ENCODE data around the gene LPCAT1. TPM values are rescaled to one million over a fixed set of nuclear protein-coding genes. Genes with fewer than 3 reads are reported as not detected.

LPCAT1 gene
- total RNA-seq, 2 experiments from 2014 or later, result 49.4 to 49.6 TPM

DNA sequence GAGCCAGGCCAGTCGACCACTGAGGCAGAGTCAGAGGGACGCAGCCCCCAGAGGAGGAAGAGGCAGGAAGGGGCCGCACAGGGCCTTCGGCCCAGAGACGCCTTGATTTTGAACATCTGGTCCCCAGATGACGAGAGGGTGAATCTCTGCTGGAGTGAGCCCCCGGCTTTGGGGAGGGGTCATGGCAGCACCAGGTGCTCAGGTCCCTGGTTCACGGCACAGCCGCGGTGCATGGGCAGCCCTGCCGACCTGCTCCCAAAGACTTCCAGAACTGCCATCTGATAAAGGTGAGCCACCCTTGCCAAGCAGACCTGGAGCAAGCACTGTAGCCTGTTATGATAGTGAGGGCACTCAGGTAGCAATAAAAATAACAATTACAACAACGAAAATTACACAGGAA, 29.8 kb downstream of the LPCAT1 start:
- Mint-ChIP-seq H3K27ac (peak overlapping the region; percentile 42), H3K4me1 (peaks cover 66% of the 10 kb centered on the region), H3K4me3 (no peak overlapping the region), H3K9me3 (no peaks in the 10 kb centered on the region), H3K27me3 (no peaks in the 10 kb centered on the region), H3K36me3 (peaks cover 49% of the 10 kb centered on the region)
- DNase-seq, result no peak

DNA sequence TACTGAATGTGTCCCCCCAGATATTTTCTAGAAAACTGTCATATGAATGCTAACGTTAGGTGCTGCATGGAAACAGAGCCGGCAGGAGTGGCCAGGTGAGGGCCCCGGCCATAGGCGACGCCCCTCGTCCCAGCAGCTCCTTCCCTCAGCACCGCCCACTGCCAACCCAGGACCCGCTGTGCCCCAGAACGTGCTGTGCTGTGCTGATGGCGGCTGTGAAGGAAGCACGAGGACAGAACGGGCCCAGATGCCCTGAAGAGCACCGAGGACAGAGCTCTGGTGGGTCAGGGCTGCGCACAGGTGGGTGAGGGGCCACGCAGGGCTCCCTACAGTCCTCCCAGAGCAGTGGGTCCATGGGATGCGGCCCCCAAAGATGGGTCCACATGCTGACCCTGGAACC, 30.3 kb downstream of the LPCAT1 start:
- peaks cover 45% of the 10 kb centered on the region for H3K36me3 Mint-ChIP-seq
- DNase-seq, result no peak
- H3K4me1 Mint-ChIP-seq, result peaks cover 70% of the 10 kb centered on the region
- H3K27me3 Mint-ChIP-seq, result no peaks in the 10 kb centered on the region
- no peaks in the 10 kb centered on the region for H3K9me3 Mint-ChIP-seq
- H3K4me3 Mint-ChIP-seq, result peak overlapping the region; percentile 47
- peak overlapping the region; percentile 51 for H3K27ac Mint-ChIP-seq

DNA sequence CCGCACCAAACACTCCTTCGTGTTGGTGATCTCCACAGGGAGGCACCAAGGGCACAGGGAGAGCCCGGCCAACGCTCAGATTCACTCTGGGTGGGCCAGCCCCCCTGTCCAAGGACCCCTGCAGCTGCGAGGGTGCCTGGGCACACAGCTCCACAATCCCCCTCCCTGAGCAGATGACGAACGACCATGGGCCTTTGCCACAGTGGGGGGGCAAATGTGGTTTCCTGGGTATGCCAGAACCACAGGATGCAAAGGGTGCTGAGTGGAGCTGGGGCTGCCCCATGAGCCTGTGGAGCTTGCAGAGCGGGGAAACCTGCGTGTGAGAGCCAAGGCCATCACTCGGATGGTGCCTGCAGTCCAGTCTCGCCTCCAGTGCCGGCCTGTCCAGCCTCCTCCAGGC, 31.0 kb downstream of the LPCAT1 start:
- H3K36me3 Mint-ChIP-seq, result peaks cover 42% of the 10 kb centered on the region
- H3K27me3 Mint-ChIP-seq, result no peaks in the 10 kb centered on the region
- no peak overlapping the region for H3K27ac Mint-ChIP-seq
- no peak overlapping the region for H3K4me3 Mint-ChIP-seq
- H3K4me1 Mint-ChIP-seq, result peaks cover 70% of the 10 kb centered on the region
- DNase-seq, result peak; percentile 46
- H3K9me3 Mint-ChIP-seq, result no peaks in the 10 kb centered on the region

DNA sequence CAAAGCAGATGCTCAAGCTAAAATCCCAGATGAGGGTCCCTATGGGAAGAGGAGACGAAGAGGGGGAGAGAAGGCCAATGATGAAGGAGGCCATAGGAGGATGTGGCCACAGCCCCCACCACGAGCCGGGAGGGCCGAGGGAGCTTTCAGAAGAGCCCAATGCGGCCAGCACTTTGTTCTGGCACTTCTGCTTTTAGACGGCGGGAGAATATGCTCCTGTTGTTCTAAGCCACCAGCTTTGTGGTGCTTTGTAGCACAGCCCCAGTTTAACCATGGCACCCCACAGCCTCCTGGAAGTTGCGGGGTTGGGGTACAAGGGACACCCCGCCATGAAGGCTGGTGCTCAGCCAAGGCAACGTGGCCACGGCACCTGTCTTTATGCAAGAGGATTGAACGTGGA, 33.4 kb downstream of the LPCAT1 start:
- Mint-ChIP-seq H3K27ac (no peak overlapping the region), H3K4me3 (no peak overlapping the region), H3K4me1 (peaks cover 59% of the 10 kb centered on the region), H3K36me3 (peaks cover 44% of the 10 kb centered on the region), H3K9me3 (no peaks in the 10 kb centered on the region), H3K27me3 (no peaks in the 10 kb centered on the region)
- no peak for DNase-seq

DNA sequence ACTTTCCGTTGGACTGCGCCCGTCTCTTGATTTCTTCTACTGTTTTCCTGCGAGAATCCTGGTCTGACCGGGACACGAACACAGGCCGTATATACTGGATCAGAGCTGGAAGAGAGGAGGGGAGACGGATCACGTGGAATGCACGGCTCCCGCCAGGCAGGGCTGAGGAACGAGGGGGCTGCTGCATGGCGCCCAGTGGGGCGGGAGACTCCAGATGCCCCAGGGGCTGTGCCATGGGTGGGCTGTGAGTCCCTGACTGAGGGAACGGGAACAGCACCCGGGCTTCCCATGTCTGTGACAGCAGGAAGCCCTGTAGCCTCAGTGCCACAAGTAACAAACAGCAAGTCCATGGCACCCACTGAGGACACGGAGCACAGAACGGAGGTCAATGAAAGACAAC, 34.0 kb downstream of the LPCAT1 start:
- Mint-ChIP-seq H3K27ac (peak overlapping the region; percentile 68), H3K36me3 (peaks cover 42% of the 10 kb centered on the region), H3K4me3 (no peak overlapping the region), H3K9me3 (no peaks in the 10 kb centered on the region), H3K4me1 (peaks cover 58% of the 10 kb centered on the region), H3K27me3 (no peaks in the 10 kb centered on the region)
- DNase-seq, result no peak

DNA sequence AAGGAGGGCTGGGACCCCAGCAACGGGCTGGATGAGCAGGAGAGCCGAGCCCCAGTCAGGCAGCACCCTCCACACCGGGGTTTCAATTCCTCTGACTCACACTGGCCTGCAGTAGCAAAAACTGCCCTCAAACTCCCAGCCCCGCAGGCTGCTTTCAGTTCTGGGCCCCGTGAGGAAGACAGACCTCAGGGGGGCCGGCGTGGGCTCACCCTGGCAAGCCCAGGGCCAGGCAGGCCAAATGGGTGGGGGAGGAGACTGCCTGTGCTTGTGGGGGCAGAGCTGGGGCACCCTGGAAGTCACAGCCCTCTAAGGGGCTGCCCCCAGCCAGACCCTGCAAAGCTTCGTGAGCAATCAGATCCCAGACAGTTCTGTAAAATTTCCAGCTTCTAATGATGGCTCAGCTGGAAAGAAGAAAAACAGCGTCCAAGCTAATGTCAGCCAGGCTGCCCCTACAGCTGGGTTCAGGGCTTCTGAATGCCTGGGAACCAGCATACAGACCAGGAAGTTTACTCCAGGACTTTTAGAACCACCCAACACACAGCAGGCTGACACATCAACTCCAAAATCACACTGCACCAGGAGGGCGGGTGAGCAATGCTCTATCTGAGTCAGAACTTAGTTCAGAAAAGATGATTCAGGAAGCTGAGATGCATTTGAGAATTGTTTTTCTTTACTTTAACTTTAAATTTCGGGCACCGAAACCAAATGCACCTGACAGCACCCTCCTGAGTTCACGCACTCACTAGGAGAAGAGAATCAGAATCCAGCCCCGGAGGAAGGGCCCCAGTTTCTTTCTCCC, 34.7 kb downstream of the LPCAT1 start:
- Mint-ChIP-seq H3K4me1 (peaks cover 56% of the 10 kb centered on the region), H3K9me3 (no peaks in the 10 kb centered on the region), H3K4me3 (peak overlapping the region; percentile 30)

DNA sequence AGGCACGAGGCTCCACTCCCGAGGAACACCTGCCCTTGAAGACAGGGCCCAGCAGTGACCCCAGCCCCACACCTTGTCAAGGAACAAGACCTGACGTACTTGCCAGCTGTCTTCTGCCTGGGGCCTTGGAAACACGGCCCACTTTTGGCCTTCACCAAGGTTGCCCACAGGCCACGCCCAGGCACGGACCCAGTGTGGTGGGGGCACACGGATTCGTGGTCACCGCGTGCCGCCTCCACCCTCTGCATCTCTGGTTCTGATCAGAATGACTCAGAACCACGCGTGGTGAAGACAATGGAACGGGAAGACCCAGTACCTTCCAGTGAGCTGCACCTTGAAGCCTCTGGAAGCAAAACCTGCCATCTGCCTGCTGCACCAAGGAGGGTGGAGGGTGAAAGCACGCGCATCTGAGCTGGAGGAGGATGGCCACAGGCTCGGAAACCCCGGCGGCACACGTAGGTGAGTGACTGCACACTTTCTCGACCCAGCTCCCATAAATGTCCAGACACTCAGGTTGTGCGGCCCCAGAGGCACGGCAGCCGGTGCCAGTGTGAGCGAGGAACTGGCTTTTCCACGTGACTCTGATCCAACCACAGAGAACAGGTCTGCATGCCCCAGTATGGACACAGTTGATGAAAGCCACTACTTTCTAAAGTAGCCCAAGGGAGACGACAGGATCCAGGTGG, 36.5 kb downstream of the LPCAT1 start:
- Mint-ChIP-seq H3K36me3 (peaks cover 25% of the 10 kb centered on the region), H3K4me1 (peaks cover 44% of the 10 kb centered on the region), H3K27me3 (no peaks in the 10 kb centered on the region), H3K4me3 (no peak overlapping the region), H3K9me3 (no peaks in the 10 kb centered on the region), H3K27ac (no peak overlapping the region)
- no peak for DNase-seq

More for the DNA sequence above, 34.7 kb downstream of the LPCAT1 start:
- Mint-ChIP-seq H3K36me3 (peaks cover 36% of the 10 kb centered on the region), H3K27me3 (no peaks in the 10 kb centered on the region), H3K27ac (peak overlapping the region; percentile 68)
- DNase-seq, result peak; percentile 69

DNA sequence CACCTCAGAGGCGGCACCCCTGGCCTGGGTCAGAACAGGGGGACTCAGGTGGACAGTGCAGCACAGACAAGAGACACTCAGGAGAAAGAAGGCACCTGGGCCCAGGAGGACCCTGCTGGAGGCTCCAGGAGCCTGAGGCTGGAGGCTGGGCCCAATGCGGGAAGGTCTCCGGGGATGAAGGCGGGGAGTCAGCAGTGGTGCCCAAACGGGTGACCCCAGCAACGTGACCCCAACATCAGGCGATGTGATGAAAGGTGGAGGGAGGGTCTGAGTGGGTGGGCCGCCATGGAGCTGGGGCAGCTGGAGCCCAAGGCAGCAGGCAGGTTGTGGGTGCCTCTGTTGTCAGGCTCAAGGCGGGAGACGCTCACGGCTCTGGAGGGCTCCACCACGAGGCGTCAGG, 37.5 kb downstream of the LPCAT1 start:
- H3K4me1 Mint-ChIP-seq, result peaks cover 40% of the 10 kb centered on the region
- peak overlapping the region; percentile 19 for H3K27ac Mint-ChIP-seq
- no peak overlapping the region for H3K4me3 Mint-ChIP-seq
- no peaks in the 10 kb centered on the region for H3K9me3 Mint-ChIP-seq
- no peaks in the 10 kb centered on the region for H3K27me3 Mint-ChIP-seq
- H3K36me3 Mint-ChIP-seq, result peaks cover 18% of the 10 kb centered on the region
- no peak for DNase-seq

DNA sequence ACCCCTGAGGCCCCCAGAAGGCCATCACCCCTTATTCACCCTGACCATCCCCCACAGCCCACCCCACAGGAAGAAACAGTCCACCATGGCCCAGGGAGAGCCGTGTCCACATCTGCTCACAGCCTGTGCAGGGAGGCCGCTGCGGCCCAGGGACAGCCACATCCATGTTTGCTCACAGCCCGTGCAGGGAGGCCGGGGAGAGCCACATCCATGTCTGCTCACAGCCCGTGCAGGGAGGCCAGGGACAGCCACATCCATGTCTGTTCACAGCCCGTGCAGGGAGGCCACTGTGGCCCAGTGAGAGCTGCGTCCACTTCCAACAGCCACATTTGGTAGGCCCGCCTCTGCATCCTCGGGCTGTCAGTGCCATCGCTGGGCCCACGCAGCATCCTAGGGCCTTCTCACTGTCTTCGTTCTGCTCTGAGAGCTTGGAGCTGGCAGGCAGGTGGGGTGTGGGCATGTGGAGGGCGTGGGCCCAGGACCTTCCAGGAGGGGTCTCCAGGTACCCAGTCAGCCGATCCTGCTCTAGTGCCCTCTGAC, 38.1 kb downstream of the LPCAT1 start:
- H3K36me3 Mint-ChIP-seq, result peaks cover 12% of the 10 kb centered on the region
- H3K27me3 Mint-ChIP-seq, result no peaks in the 10 kb centered on the region
- H3K27ac Mint-ChIP-seq, result peak overlapping the region; percentile 83
- H3K4me1 Mint-ChIP-seq, result peaks cover 39% of the 10 kb centered on the region
- no peak overlapping the region for H3K4me3 Mint-ChIP-seq
- H3K9me3 Mint-ChIP-seq, result no peaks in the 10 kb centered on the region
- no peak for DNase-seq

DNA sequence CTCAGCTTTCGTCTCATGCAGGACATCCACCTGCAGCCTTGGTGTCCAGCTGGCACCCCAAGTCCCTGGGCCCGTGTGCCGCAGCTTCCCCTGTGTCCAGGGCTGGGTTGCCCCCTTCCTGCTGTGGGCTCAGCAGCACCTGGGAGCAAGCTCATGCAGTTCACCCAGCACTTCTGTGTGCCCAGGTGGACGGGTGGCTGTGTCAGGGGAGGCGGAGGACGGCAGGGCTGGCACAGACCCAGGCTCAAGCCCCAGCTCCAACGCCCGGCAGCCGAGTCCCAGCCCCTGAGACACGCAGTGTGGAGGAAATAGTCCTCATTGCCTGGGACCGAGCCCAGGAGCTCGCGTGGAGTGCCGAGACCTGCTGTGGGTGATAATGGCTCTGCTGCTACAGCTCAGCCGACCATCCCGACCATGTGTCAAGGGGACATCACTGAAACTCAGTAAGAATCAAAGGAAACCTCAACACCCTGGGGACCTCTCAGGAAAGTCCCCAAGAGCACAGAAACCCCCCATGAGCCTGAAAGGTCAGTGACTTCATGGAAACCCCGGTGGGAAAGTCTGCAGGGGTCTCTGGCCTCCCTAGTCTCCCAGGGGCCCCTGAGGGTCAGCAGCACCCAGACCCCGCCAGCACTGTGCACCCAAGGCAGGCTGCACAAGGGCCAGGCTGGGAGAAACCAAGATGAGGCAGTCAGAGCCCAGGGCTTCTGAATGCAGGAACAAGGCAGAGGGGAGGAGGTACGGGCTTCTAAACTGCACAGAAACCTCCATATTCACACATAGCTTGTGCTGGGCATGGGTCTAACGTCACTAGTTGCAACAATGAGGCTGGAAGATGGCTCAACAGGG, 38.8 kb downstream of the LPCAT1 start:
- Mint-ChIP-seq H3K36me3 (peaks cover 12% of the 10 kb centered on the region), H3K4me3 (no peak overlapping the region), H3K9me3 (no peaks in the 10 kb centered on the region), H3K4me1 (peaks cover 40% of the 10 kb centered on the region), H3K27ac (peak overlapping the region; percentile 83), H3K27me3 (no peaks in the 10 kb centered on the region)
- DNase-seq, result peak; percentile 40

DNA sequence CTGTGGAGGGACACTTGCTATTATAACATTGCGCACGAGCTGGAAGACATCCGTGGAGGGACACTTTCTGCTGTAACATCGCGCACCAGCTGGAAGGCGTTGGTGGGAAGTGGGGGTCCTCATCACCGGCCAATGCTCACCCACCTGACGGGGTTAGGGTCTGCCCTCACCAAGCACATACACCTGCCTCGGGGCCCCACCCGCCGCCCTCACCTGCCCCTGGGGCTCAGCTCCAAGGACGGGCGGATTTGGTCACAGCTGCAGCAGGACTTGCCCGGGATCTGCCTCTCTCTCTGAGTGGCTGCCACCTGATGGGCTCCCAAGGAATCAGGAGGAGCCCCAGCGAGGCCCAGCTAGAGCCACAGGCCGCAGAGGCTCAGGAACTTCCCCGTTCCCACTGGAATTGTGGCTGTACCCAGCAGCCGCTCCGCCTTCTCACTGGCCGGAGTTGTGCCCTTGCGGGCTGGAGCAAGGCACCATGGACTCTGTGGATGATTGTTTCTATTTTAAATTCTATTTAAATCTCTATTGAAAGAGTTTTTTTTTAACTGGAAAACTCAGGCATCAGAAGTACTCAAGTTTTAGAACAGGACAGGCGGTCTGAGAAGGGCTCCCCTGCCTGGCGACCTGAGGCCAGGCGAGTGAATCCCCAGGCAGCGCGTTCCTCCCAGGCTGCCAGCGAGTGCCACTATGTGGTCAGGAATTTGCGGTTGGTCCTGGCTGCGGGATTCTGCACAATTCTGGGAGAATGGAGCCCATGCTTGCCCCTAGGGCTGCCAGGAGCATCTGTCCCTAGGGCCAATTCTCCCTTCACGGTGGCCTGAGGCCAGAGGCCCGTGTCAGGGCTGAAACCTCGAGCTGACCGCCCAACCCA, 39.7 kb downstream of the LPCAT1 start:
- no peaks in the 10 kb centered on the region for H3K9me3 Mint-ChIP-seq
- DNase-seq, result no peak
- no peak overlapping the region for H3K4me3 Mint-ChIP-seq
- H3K4me1 Mint-ChIP-seq, result peaks cover 33% of the 10 kb centered on the region
- no peak overlapping the region for H3K27ac Mint-ChIP-seq
- H3K36me3 Mint-ChIP-seq, result peaks cover 12% of the 10 kb centered on the region
- H3K27me3 Mint-ChIP-seq, result no peaks in the 10 kb centered on the region

DNA sequence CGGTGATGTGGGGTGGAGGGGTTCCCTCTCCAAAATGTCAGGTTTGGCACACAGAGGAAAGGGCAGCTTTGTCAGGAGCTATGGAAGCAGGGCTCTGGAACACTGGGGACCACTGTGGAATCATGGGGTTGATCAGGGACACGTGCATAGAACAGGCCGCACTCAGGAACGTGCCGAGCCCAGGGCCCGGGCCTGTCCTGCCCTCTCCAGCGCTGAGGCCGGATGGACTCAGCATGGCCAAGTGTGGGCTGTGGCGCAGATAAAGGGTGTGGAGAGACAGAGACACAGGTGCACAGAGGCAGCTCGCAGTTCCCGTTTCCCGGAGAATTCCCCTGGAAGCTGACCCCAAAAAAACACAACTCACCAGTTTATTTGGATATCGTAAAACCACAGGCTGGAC, 40.7 kb downstream of the LPCAT1 start:
- H3K4me1 Mint-ChIP-seq, result peaks cover 24% of the 10 kb centered on the region
- H3K27ac Mint-ChIP-seq, result no peak overlapping the region
- DNase-seq, result no peak
- no peaks in the 10 kb centered on the region for H3K9me3 Mint-ChIP-seq
- H3K4me3 Mint-ChIP-seq, result no peak overlapping the region
- peaks cover 17% of the 10 kb centered on the region for H3K36me3 Mint-ChIP-seq
- no peaks in the 10 kb centered on the region for H3K27me3 Mint-ChIP-seq

DNA sequence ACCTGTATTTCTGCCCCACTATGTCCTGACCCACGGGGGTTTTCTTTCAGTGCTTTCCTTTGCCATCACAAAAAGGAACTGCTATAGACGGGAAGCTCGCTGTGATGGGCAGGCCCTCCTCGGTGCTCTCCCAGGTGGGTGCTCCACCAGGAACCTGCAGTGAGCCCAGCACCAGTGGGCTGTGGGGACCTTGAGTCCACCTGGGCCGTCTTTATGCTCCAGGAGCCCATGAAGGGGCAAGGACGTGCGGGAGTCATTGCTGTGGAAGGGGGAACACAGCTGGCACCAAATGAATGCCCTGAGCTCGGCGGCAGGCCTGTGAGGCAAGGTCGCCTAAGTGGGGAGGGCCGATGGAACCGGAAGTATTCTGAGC, 41.8 kb downstream of the LPCAT1 start:
- Mint-ChIP-seq H3K9me3 (no peaks in the 10 kb centered on the region), H3K36me3 (peaks cover 10% of the 10 kb centered on the region), H3K27me3 (no peaks in the 10 kb centered on the region), H3K4me3 (no peak overlapping the region), H3K27ac (no peak overlapping the region), H3K4me1 (peaks cover 19% of the 10 kb centered on the region)
- DNase-seq, result no peak

DNA sequence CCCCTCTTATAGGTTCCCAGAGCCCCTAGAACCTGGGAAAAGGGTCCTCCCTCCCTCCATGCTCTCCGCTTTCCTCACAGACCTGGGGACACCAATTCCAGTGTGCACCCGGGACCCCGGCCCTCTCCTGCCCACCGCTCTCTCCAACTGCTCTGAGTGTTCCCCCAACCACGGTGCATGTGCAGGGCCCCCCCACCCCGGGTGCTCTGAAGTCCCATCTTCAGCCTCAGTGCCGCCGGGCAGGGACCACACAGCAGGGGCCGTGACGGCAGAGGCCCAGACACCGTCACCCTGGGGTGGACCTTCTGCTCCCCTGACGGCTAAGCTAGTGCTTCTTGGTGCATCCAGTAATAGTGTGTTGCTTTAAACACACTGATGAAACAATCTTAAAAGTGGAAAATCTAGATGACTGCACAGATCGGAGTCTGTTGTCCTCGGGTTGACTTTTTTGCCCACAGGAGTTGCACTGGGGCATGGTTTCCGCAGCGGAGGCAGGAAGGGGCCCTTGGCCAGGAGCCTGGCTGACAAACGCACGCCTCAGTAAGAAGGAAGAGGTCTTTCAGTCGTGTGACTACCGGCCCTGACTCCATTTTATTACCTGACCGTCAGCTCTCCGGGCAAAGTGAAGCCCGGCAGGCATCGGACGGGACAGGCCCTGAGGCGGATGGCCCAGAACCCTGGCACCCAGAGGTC, 42.3 kb downstream of the LPCAT1 start:
- Mint-ChIP-seq H3K27ac (no peak overlapping the region), H3K4me3 (no peak overlapping the region), H3K27me3 (no peaks in the 10 kb centered on the region), H3K36me3 (peaks cover 10% of the 10 kb centered on the region), H3K9me3 (no peaks in the 10 kb centered on the region), H3K4me1 (peaks cover 19% of the 10 kb centered on the region)
- DNase-seq, result no peak

All from activated naive CD8-positive, alpha-beta T cell treated with anti-CD3 and anti-CD28 coated beads for 36 hours (primary cell).